ENCODE measurements around the gene ADRM1. TPM values are rescaled to one million over a fixed set of nuclear protein-coding genes. Genes with fewer than 3 reads are reported as not detected.

Gene ADRM1
- total RNA-seq, 2 experiments from 2014 or later, result 97.7 to 103 TPM

- ChIA-PET CTCF (no interaction called here), POLR2A (no interaction called here)
- Mint-ChIP-seq H3K4me1 (ENCODE audit: low read depth) (no peaks in the 10 kb centered on the region), H3K9me3 (ENCODE audit: insufficient read depth) (no peaks in the 10 kb centered on the region), H3K27me3 (ENCODE audit: low read depth) (peaks cover 3% of the 10 kb centered on the region), H3K27ac (no peak overlapping the region), H3K4me3 (no peak overlapping the region), H3K36me3 (ENCODE audit: low read depth) (peaks cover 2% of the 10 kb centered on the region)
- DNase-seq (no peak), ATAC-seq (no peak)
Observed at GRCh38 chr20:62344782-62345181, 42.0 kb downstream of the ADRM1 start.

GRCh38 chr20:62345681-62346370, 43.0 kb downstream of the ADRM1 start:
- peaks cover 2% of the 10 kb centered on the region for H3K36me3 Mint-ChIP-seq (ENCODE audit: low read depth)
- ChIA-PET CTCF (no interaction called here), POLR2A (no interaction called here)
- H3K27ac Mint-ChIP-seq, result no peak overlapping the region
- H3K4me1 Mint-ChIP-seq (ENCODE audit: low read depth), result no peaks in the 10 kb centered on the region
- H3K4me3 Mint-ChIP-seq, result no peak overlapping the region
- H3K27me3 Mint-ChIP-seq (ENCODE audit: low read depth), result peaks cover 3% of the 10 kb centered on the region
- DNase-seq (no peak), ATAC-seq (no peak)
- H3K9me3 Mint-ChIP-seq (ENCODE audit: insufficient read depth), result no peaks in the 10 kb centered on the region

GRCh38 chr20:62346398-62347150, 43.8 kb downstream of the ADRM1 start:
- H3K4me1 Mint-ChIP-seq (ENCODE audit: low read depth), result no peaks in the 10 kb centered on the region
- CTCF ChIA-PET, result no interaction called here
- H3K27ac Mint-ChIP-seq, result no peak overlapping the region
- no peaks in the 10 kb centered on the region for H3K9me3 Mint-ChIP-seq (ENCODE audit: insufficient read depth)
- H3K36me3 Mint-ChIP-seq (ENCODE audit: low read depth), result peaks cover 2% of the 10 kb centered on the region
- peaks cover 3% of the 10 kb centered on the region for H3K27me3 Mint-ChIP-seq (ENCODE audit: low read depth)
- POLR2A ChIA-PET, result no interaction called here
- DNase-seq, result no peak
- no peak for ATAC-seq
- H3K4me3 Mint-ChIP-seq, result no peak overlapping the region

- peaks cover 2% of the 10 kb centered on the region for H3K36me3 Mint-ChIP-seq (ENCODE audit: low read depth)
- POLR2A ChIA-PET, result no interaction called here
- no peak overlapping the region for H3K27ac Mint-ChIP-seq
- no peak for DNase-seq
- no peak for ATAC-seq
- CTCF ChIA-PET, result no interaction called here
- no peaks in the 10 kb centered on the region for H3K4me1 Mint-ChIP-seq (ENCODE audit: low read depth)
- peaks cover 3% of the 10 kb centered on the region for H3K27me3 Mint-ChIP-seq (ENCODE audit: low read depth)
- no peaks in the 10 kb centered on the region for H3K9me3 Mint-ChIP-seq (ENCODE audit: insufficient read depth)
- H3K4me3 Mint-ChIP-seq, result no peak overlapping the region
Observed at GRCh38 chr20:62347151-62347404, 44.3 kb downstream of the ADRM1 start.

GRCh38 chr20:62347445-62347844, 44.6 kb downstream of the ADRM1 start:
- H3K27ac Mint-ChIP-seq, result no peak overlapping the region
- H3K27me3 Mint-ChIP-seq (ENCODE audit: low read depth), result peaks cover 3% of the 10 kb centered on the region
- ATAC-seq (no peak), DNase-seq (no peak)
- H3K9me3 Mint-ChIP-seq (ENCODE audit: insufficient read depth), result no peaks in the 10 kb centered on the region
- ChIA-PET CTCF (no interaction called here), POLR2A (interaction anchor here (0.5 kb wide), 1 partner anchor 43 kb away, joined by 3 read pairs; no protein-coding TSS in a partner anchor)
- no peak overlapping the region for H3K4me3 Mint-ChIP-seq
- peaks cover 2% of the 10 kb centered on the region for H3K36me3 Mint-ChIP-seq (ENCODE audit: low read depth)
- H3K4me1 Mint-ChIP-seq (ENCODE audit: low read depth), result no peaks in the 10 kb centered on the region

GRCh38 chr20:62348604-62349003, 45.8 kb downstream of the ADRM1 start:
- CTCF ChIA-PET, result no interaction called here
- H3K36me3 Mint-ChIP-seq (ENCODE audit: low read depth), result peaks cover 2% of the 10 kb centered on the region
- no peaks in the 10 kb centered on the region for H3K27me3 Mint-ChIP-seq (ENCODE audit: low read depth)
- H3K27ac Mint-ChIP-seq, result no peak overlapping the region
- H3K4me3 Mint-ChIP-seq, result no peak overlapping the region
- no peaks in the 10 kb centered on the region for H3K4me1 Mint-ChIP-seq (ENCODE audit: low read depth)
- ATAC-seq (no peak), DNase-seq (no peak)
- POLR2A ChIA-PET, result no interaction called here
- H3K9me3 Mint-ChIP-seq (ENCODE audit: insufficient read depth), result no peaks in the 10 kb centered on the region

GRCh38 chr20:62349556-62350097, 46.8 kb downstream of the ADRM1 start:
- Mint-ChIP-seq H3K4me1 (ENCODE audit: low read depth) (no peaks in the 10 kb centered on the region), H3K36me3 (ENCODE audit: low read depth) (peaks cover 2% of the 10 kb centered on the region), H3K9me3 (ENCODE audit: insufficient read depth) (no peaks in the 10 kb centered on the region), H3K4me3 (no peak overlapping the region), H3K27ac (no peak overlapping the region), H3K27me3 (ENCODE audit: low read depth) (no peaks in the 10 kb centered on the region)
- DNase-seq (no peak), ATAC-seq (no peak)
- ChIA-PET POLR2A (no interaction called here), CTCF (no interaction called here)

- ChIA-PET POLR2A (no interaction called here), CTCF (no interaction called here)
- Mint-ChIP-seq H3K9me3 (ENCODE audit: insufficient read depth) (no peaks in the 10 kb centered on the region), H3K4me3 (no peak overlapping the region), H3K4me1 (ENCODE audit: low read depth) (no peaks in the 10 kb centered on the region), H3K27me3 (ENCODE audit: low read depth) (no peaks in the 10 kb centered on the region), H3K36me3 (ENCODE audit: low read depth) (peaks cover 2% of the 10 kb centered on the region), H3K27ac (no peak overlapping the region)
- no peak for ATAC-seq
- no peak for DNase-seq
Observed at GRCh38 chr20:62350098-62350628, 47.4 kb downstream of the ADRM1 start.

GRCh38 chr20:62350629-62351422, 48.0 kb downstream of the ADRM1 start:
- ATAC-seq, result no peak
- DNase-seq, result no peak
- Mint-ChIP-seq H3K4me1 (ENCODE audit: low read depth) (no peaks in the 10 kb centered on the region), H3K36me3 (ENCODE audit: low read depth) (peaks cover 2% of the 10 kb centered on the region), H3K27ac (no peak overlapping the region), H3K4me3 (no peak overlapping the region), H3K9me3 (ENCODE audit: insufficient read depth) (no peaks in the 10 kb centered on the region), H3K27me3 (ENCODE audit: low read depth) (no peaks in the 10 kb centered on the region)
- CTCF ChIA-PET, result no interaction called here
- POLR2A ChIA-PET, result no interaction called here

- CTCF ChIA-PET, result no interaction called here
- no peak overlapping the region for H3K4me3 Mint-ChIP-seq
- H3K36me3 Mint-ChIP-seq (ENCODE audit: low read depth), result peaks cover 2% of the 10 kb centered on the region
- no peaks in the 10 kb centered on the region for H3K9me3 Mint-ChIP-seq (ENCODE audit: insufficient read depth)
- H3K27me3 Mint-ChIP-seq (ENCODE audit: low read depth), result no peaks in the 10 kb centered on the region
- POLR2A ChIA-PET, result no interaction called here
- no peaks in the 10 kb centered on the region for H3K4me1 Mint-ChIP-seq (ENCODE audit: low read depth)
- no peak overlapping the region for H3K27ac Mint-ChIP-seq
- DNase-seq (no peak), ATAC-seq (no peak)
Observed at GRCh38 chr20:62351469-62352401, 48.9 kb downstream of the ADRM1 start.

- Mint-ChIP-seq H3K27ac (no peak overlapping the region), H3K4me3 (no peak overlapping the region), H3K36me3 (ENCODE audit: low read depth) (peaks cover 2% of the 10 kb centered on the region), H3K9me3 (ENCODE audit: insufficient read depth) (no peaks in the 10 kb centered on the region), H3K27me3 (ENCODE audit: low read depth) (no peaks in the 10 kb centered on the region), H3K4me1 (ENCODE audit: low read depth) (no peaks in the 10 kb centered on the region)
- ChIA-PET CTCF (no interaction called here), POLR2A (no interaction called here)
- ATAC-seq (no peak), DNase-seq (no peak)
Observed at GRCh38 chr20:62352402-62353288, 49.8 kb downstream of the ADRM1 start.
